Measurements from ENCODE around the gene RAPGEF5. TPM values are rescaled to one million over a fixed set of nuclear protein-coding genes. Genes with fewer than 3 reads are reported as not detected.

RAPGEF5 gene
- total and polyA plus RNA-seq, 2 donors (not counting 3 experiments of a cell fraction or from before 2014, with no cell fraction given): 10.0 to 43.2 TPM

GRCh38 chr7:22120391-22121053 is 236.4 kb downstream of the RAPGEF5 start:
- ChIA-PET POLR2A (no interaction called here), CTCF (interaction anchor here (3.0 kb wide), 1 partner anchor 11 kb away, joined by 14 read pairs; no protein-coding TSS in a partner anchor)
- no peak overlapping the region for H3K9ac ChIP-seq (replicated peaks; ENCODE audit: extremely low read depth, insufficient read depth, low read length)
- no peak overlapping the region for H3K4me2 ChIP-seq (ENCODE audit: insufficient read depth, low read length)
- H3K27ac ChIP-seq (ENCODE audit: insufficient read depth, low read depth, low read length): no peak overlapping the region
- dilution Hi-C loops (cut with MboI; ENCODE audit: extremely low pct_ligation_motif_present, low sequenced_read_pairs): loop anchor here (25.0 kb wide), 1 partner anchor 342 kb away; no protein-coding TSS in a partner anchor
- BruUV-seq (replicated peaks): no TSS peak
- H4K20me1 ChIP-seq (replicated peaks; ENCODE audit: control insufficient read depth, extremely low read depth, insufficient read depth, low read length): no peaks in the 10 kb centered on the region
- no peaks in the 10 kb centered on the region for H3K9me1 ChIP-seq (replicated peaks; ENCODE audit: control insufficient read depth, extremely low read depth, insufficient read depth, low read length)
- H3K36me3 ChIP-seq (ENCODE audit: control insufficient read depth in 2 of 2, extremely low read depth in 1 of 2, insufficient read depth in 2 of 2, low read length in 2 of 2): no peaks in the 10 kb centered on the region
- H3K4me3 ChIP-seq (replicated peaks in 1 of 3; ENCODE audit: insufficient read depth in 1 of 3, low read depth in 1 of 3, low read length in 3 of 3): no peak overlapping the region
- peaks cover 40% of the 10 kb centered on the region for H3K4me1 ChIP-seq (ENCODE audit: control insufficient read depth, extremely low read depth, insufficient read depth, low read length)
- no peaks in the 10 kb centered on the region for H3K9me3 ChIP-seq (replicated peaks; ENCODE audit: control insufficient read depth, insufficient read depth, low read length)
- no peak overlapping the region for H2AFZ ChIP-seq (ENCODE audit: low read depth, low read length)
- no peaks in the 10 kb centered on the region for H3K27me3 ChIP-seq (ENCODE audit: control insufficient read depth in 2 of 2, insufficient read depth in 2 of 2, low read length in 2 of 2)
- intact Hi-C loops (cut with micrococcal nuclease): no loop called here
- DNase-seq (ENCODE audit: low read depth, low spot score) (no peak), FAIRE-seq (no peak)
- no peaks in the 10 kb centered on the region for H3K79me2 ChIP-seq (ENCODE audit: control insufficient read depth, insufficient read depth, low read length)
- no peak for TF ChIP-seq EZH2 (IDR thresholded peaks at IDR 0.05; ENCODE audit: borderline replicate concordance, low read depth, low read length, severe bottlenecking)

DNA sequence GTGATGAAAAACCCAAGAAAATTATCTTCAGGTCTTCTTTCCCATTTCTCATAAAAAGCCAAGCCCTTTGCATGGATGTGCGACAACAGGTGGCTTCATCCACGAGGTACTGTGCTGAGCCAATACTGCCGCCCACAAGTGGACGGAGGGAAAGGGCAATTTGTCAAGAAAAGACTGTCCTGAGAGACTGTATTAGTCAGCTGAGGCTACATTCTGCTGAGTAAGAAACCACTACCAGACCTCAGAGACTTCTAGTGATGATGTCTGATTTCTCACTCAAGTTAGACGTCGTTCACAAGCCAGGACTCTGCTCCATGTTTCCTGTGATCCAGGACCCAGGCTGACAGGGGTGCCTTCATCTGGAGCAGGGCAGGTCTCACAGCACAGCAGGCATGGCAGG is 239.7 kb downstream of the RAPGEF5 start:
- H3K9me1 ChIP-seq (replicated peaks; ENCODE audit: control insufficient read depth, extremely low read depth, insufficient read depth, low read length): no peaks in the 10 kb centered on the region
- ChIA-PET POLR2A (no interaction called here), CTCF (no interaction called here)
- dilution Hi-C loops (cut with MboI; ENCODE audit: extremely low pct_ligation_motif_present, low sequenced_read_pairs) (loop anchor here (25.0 kb wide), 1 partner anchor 345 kb away; no protein-coding TSS in a partner anchor), intact Hi-C loops (cut with micrococcal nuclease) (no loop called here)
- TF ChIP-seq MYC (IDR thresholded peaks at IDR 0.05; ENCODE audit: low read depth, low read length): no peak
- TF ChIP-seq JUN (IDR thresholded peaks at IDR 0.05; ENCODE audit: borderline replicate concordance, insufficient read depth, insufficient read length, low read depth): no peak
- no peak for TF ChIP-seq POLR2AphosphoS5 (IDR thresholded peaks at IDR 0.05; ENCODE audit: insufficient read depth, low read depth, low read length)
- TF ChIP-seq, protein P1, sequence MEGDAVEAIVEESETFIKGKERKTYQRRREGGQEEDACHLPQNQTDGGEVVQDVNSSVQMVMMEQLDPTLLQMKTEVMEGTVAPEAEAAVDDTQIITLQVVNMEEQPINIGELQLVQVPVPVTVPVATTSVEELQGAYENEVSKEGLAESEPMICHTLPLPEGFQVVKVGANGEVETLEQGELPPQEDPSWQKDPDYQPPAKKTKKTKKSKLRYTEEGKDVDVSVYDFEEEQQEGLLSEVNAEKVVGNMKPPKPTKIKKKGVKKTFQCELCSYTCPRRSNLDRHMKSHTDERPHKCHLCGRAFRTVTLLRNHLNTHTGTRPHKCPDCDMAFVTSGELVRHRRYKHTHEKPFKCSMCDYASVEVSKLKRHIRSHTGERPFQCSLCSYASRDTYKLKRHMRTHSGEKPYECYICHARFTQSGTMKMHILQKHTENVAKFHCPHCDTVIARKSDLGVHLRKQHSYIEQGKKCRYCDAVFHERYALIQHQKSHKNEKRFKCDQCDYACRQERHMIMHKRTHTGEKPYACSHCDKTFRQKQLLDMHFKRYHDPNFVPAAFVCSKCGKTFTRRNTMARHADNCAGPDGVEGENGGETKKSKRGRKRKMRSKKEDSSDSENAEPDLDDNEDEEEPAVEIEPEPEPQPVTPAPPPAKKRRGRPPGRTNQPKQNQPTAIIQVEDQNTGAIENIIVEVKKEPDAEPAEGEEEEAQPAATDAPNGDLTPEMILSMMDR (IDR thresholded peaks at IDR 0.05; ENCODE audit: extremely low read depth in 1 of 2, insufficient read depth in 1 of 2, low read depth in 1 of 2, low read length in 2 of 2): no peak
- no peak for TF ChIP-seq MAX (IDR thresholded peaks at IDR 0.05; ENCODE audit: insufficient read depth, insufficient read length)
- no peak for TF ChIP-seq FOS (IDR thresholded peaks at IDR 0.05; ENCODE audit: borderline replicate concordance, insufficient read depth, low read length)
- no peak for TF ChIP-seq GATA2 (IDR thresholded peaks at IDR 0.05; ENCODE audit: insufficient read depth, insufficient read length, low read depth, low read length)
- no peak for TF ChIP-seq EZH2 (IDR thresholded peaks at IDR 0.05; ENCODE audit: borderline replicate concordance, low read depth, low read length, severe bottlenecking)
- TF ChIP-seq POLR2A (IDR thresholded peaks at IDR 0.05; ENCODE audit: low read depth, low read length): no peak
- no peak overlapping the region for H3K4me3 ChIP-seq (replicated peaks in 1 of 3; ENCODE audit: insufficient read depth in 1 of 3, low read depth in 1 of 3, low read length in 3 of 3)
- BruUV-seq (replicated peaks): no TSS peak
- FAIRE-seq (no peak), DNase-seq (ENCODE audit: low read depth, low spot score) (no peak)
- H3K36me3 ChIP-seq (ENCODE audit: control insufficient read depth in 2 of 2, extremely low read depth in 1 of 2, insufficient read depth in 2 of 2, low read length in 2 of 2): no peaks in the 10 kb centered on the region
- no peak overlapping the region for H3K9ac ChIP-seq (replicated peaks; ENCODE audit: extremely low read depth, insufficient read depth, low read length)
- no peaks in the 10 kb centered on the region for H3K79me2 ChIP-seq (ENCODE audit: control insufficient read depth, insufficient read depth, low read length)
- peaks cover 16% of the 10 kb centered on the region for H3K4me1 ChIP-seq (ENCODE audit: control insufficient read depth, extremely low read depth, insufficient read depth, low read length)
- H4K20me1 ChIP-seq (replicated peaks; ENCODE audit: control insufficient read depth, extremely low read depth, insufficient read depth, low read length): no peaks in the 10 kb centered on the region
- no peak overlapping the region for H2AFZ ChIP-seq (ENCODE audit: low read depth, low read length)
- H3K4me2 ChIP-seq (ENCODE audit: insufficient read depth, low read length): no peak overlapping the region
- H3K27me3 ChIP-seq (ENCODE audit: control insufficient read depth in 2 of 2, insufficient read depth in 2 of 2, low read length in 2 of 2): no peaks in the 10 kb centered on the region
- H3K27ac ChIP-seq (ENCODE audit: insufficient read depth, low read depth, low read length): no peak overlapping the region
- no peaks in the 10 kb centered on the region for H3K9me3 ChIP-seq (replicated peaks; ENCODE audit: control insufficient read depth, insufficient read depth, low read length)

Data from endothelial cell of umbilical vein (primary cell).